ENCODE results near the gene MON2. TPM values are rescaled to one million over a fixed set of nuclear protein-coding genes. Genes with fewer than 3 reads are reported as not detected.

The MON2 gene
- total and polyA plus RNA-seq, 10 of the 15 experiments (the other 5 are each of a cell fraction or from before 2014, with no cell fraction given): 5.4 to 34.3 (median 23.4) TPM

DNA sequence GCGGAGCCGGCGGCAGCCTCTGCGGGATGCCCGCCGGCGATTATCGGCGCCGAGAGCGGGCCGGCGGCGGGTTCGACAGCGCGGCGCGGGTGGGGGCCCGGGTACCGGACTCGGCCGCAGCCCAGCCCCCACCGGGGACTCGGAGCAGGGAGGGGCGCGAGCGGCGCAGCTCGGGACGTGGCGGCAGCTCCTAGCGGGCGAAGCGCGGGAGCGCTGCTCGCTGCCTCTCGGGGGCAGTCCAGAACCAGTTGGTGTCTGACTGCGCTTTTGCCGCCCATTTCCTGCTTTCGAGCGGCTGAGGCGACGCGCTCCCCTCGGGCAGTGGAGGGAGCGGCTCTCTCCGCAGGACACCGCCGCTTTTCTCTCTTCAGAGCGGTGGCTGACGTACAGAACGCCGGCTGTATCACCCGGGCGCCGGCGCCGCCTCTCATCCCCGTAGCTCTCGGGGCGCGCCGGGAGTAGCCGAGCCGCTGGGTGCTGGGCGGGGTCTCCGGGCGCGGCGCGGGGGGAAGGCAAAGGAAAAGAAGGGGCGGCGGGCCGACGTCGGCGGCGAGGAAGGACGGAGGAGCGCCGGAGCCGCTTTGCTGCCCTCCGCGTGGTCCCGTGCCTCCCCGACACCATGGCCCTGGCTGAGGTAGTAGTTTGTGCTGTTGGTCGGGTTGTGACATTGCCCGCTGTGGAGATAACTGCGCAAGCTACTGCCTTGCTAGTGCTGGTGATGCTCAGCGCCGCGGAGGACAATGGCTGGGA, 136.6 kb downstream of the MON2 start (continued):
- TF ChIP-seq, protein P1, sequence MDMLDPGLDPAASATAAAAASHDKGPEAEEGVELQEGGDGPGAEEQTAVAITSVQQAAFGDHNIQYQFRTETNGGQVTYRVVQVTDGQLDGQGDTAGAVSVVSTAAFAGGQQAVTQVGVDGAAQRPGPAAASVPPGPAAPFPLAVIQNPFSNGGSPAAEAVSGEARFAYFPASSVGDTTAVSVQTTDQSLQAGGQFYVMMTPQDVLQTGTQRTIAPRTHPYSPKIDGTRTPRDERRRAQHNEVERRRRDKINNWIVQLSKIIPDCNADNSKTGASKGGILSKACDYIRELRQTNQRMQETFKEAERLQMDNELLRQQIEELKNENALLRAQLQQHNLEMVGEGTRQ (IDR thresholded peaks at IDR 0.05; ENCODE audit: borderline replicate concordance, low read depth, low read length): no peak
- TF ChIP-seq NR2C2 (IDR thresholded peaks at IDR 0.05; ENCODE audit: borderline replicate concordance, control insufficient read depth, insufficient read length, low read depth) (no peak), ESRRA (IDR thresholded peaks at IDR 0.05; ENCODE audit: low read length) (no peak), YBX1 (IDR thresholded peaks at IDR 0.05) (no peak), MTA3 (IDR thresholded peaks at IDR 0.05; ENCODE audit: borderline replicate concordance, low read length) (no peak), POLR2AphosphoS2 (IDR thresholded peaks at IDR 0.05; ENCODE audit: low read depth, low read length) (0 out of 2 replicates have a peak, but pooled peaks have one; percentile 29), RAD21 (IDR thresholded peaks at IDR 0.05; ENCODE audit: insufficient read depth, low read depth, low read length) (peak; percentile 31; the same call in 1 of the 2 replicates), SMARCA5 (IDR thresholded peaks at IDR 0.05) (peak; percentile 83; the same call in 1 of the 2 replicates), EP300 (IDR thresholded peaks at IDR 0.05; ENCODE audit: borderline replicate concordance in 1 of 2, control insufficient read depth in 1 of 2, low read depth in 2 of 2, low read length in 2 of 2) (peak in 1 of 2 experiments; percentile 17; a peak in 1 of 4 replicates), SPI1 (IDR thresholded peaks at IDR 0.05; ENCODE audit: borderline replicate concordance, insufficient read depth, low read depth, low read length) (no peak; the same call in 1 of the 2 replicates), HCFC1 (IDR thresholded peaks at IDR 0.05; ENCODE audit: low read length) (no peak), NFYB (IDR thresholded peaks at IDR 0.05; ENCODE audit: insufficient read depth, low read depth, low read length) (no peak)
- TF ChIP-seq, protein P2, sequence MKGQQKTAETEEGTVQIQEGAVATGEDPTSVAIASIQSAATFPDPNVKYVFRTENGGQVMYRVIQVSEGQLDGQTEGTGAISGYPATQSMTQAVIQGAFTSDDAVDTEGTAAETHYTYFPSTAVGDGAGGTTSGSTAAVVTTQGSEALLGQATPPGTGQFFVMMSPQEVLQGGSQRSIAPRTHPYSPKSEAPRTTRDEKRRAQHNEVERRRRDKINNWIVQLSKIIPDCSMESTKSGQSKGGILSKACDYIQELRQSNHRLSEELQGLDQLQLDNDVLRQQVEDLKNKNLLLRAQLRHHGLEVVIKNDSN (IDR thresholded peaks at IDR 0.05; ENCODE audit: borderline replicate concordance, extremely low read length, insufficient read depth, low read depth, low read length): no peak
- TF ChIP-seq, protein P3, sequence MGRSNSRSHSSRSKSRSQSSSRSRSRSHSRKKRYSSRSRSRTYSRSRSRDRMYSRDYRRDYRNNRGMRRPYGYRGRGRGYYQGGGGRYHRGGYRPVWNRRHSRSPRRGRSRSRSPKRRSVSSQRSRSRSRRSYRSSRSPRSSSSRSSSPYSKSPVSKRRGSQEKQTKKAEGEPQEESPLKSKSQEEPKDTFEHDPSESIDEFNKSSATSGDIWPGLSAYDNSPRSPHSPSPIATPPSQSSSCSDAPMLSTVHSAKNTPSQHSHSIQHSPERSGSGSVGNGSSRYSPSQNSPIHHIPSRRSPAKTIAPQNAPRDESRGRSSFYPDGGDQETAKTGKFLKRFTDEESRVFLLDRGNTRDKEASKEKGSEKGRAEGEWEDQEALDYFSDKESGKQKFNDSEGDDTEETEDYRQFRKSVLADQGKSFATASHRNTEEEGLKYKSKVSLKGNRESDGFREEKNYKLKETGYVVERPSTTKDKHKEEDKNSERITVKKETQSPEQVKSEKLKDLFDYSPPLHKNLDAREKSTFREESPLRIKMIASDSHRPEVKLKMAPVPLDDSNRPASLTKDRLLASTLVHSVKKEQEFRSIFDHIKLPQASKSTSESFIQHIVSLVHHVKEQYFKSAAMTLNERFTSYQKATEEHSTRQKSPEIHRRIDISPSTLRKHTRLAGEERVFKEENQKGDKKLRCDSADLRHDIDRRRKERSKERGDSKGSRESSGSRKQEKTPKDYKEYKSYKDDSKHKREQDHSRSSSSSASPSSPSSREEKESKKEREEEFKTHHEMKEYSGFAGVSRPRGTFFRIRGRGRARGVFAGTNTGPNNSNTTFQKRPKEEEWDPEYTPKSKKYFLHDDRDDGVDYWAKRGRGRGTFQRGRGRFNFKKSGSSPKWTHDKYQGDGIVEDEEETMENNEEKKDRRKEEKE (IDR thresholded peaks at IDR 0.05): peak; percentile 50; the same call in 1 of the 2 replicates
- TF ChIP-seq, protein P4, sequence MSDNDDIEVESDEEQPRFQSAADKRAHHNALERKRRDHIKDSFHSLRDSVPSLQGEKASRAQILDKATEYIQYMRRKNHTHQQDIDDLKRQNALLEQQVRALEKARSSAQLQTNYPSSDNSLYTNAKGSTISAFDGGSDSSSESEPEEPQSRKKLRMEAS (IDR thresholded peaks at IDR 0.05; ENCODE audit: low read depth, low read length): no peak
- TF ChIP-seq, protein P5, sequence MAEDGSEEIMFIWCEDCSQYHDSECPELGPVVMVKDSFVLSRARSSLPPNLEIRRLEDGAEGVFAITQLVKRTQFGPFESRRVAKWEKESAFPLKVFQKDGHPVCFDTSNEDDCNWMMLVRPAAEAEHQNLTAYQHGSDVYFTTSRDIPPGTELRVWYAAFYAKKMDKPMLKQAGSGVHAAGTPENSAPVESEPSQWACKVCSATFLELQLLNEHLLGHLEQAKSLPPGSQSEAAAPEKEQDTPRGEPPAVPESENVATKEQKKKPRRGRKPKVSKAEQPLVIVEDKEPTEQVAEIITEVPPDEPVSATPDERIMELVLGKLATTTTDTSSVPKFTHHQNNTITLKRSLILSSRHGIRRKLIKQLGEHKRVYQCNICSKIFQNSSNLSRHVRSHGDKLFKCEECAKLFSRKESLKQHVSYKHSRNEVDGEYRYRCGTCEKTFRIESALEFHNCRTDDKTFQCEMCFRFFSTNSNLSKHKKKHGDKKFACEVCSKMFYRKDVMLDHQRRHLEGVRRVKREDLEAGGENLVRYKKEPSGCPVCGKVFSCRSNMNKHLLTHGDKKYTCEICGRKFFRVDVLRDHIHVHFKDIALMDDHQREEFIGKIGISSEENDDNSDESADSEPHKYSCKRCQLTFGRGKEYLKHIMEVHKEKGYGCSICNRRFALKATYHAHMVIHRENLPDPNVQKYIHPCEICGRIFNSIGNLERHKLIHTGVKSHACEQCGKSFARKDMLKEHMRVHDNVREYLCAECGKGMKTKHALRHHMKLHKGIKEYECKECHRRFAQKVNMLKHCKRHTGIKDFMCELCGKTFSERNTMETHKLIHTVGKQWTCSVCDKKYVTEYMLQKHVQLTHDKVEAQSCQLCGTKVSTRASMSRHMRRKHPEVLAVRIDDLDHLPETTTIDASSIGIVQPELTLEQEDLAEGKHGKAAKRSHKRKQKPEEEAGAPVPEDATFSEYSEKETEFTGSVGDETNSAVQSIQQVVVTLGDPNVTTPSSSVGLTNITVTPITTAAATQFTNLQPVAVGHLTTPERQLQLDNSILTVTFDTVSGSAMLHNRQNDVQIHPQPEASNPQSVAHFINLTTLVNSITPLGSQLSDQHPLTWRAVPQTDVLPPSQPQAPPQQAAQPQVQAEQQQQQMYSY (CRISPR knock-in tag; IDR thresholded peaks at IDR 0.05): no peak
- TF ChIP-seq, protein P6, sequence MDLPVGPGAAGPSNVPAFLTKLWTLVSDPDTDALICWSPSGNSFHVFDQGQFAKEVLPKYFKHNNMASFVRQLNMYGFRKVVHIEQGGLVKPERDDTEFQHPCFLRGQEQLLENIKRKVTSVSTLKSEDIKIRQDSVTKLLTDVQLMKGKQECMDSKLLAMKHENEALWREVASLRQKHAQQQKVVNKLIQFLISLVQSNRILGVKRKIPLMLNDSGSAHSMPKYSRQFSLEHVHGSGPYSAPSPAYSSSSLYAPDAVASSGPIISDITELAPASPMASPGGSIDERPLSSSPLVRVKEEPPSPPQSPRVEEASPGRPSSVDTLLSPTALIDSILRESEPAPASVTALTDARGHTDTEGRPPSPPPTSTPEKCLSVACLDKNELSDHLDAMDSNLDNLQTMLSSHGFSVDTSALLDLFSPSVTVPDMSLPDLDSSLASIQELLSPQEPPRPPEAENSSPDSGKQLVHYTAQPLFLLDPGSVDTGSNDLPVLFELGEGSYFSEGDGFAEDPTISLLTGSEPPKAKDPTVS (IDR thresholded peaks at IDR 0.05; ENCODE audit: low read depth, low read length): no peak
